Activated CD4-positive, alpha-beta T cell treated with anti-CD3 and anti-CD28 coated beads, Interleukin-2, amount 50 U/mL, for 16 hours (primary cell): Measurements from ENCODE around the gene POLR2M.

ENCODE experiments used
- DNase-seq: peaks from one replicate; pipeline ENCODE4 v3.0.0-alpha.2; 2020

The POLR2M gene

DNA sequence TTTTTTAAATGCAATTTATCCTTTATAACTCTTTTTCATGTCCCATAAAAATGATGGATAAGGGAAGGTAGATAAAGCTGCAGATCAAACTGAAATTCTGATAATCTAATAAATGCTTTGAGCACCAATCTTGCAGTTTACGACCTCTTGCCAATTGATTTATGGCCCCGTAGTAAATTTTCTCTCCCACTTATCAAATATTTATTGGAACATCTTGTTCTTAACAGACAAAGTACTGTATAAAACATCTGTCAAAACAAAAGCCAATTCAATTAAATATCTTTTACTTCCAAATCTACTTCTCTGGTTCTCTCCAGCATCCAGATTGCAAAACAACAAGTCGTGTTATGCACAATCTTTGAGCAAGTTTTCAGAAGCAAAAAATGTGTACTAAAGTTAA is 34.6 kb downstream of the POLR2M start:
- DNase-seq = no peak

DNA sequence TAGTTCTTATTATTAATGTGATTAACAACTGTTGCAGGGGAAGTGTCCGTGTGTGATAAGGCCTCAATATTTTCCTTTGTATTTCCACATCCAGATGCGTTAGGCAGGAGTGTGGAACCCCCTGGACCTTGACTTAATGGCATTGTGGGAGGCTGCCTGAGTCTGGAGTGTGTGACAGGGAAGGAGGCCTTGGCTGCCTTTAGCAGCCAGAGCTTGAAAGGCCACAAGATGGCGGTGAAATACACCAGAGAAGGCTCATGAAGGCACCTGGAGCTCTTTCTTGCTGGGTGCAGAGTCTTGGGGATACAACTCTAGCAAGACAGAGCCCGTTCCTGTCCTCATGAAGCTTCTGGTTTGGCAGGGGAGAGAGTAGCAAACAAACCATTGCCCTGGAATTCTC is 36.9 kb downstream of the POLR2M start:
- DNase-seq = no peak

DNA sequence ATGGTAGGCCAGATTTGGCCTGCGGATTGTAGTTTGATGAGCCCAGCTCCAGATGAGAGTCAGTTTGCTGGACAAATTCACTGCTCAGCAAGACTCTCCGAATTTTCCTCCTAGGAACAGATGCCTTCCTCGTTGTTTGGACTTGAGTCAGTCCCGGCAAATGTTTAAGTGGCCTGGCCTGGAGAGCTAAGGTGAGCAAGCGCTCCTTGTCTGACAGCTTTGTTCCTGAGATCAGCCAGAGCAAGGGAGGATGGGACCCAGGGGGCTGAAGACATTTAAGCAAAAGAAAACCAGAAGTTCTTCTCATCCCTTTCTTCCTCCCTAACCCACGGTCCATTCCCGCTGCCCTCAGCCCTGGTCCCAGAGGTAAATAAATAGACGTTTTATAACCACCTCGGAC is 40.3 kb downstream of the POLR2M start:
- DNase-seq = no peak

DNA sequence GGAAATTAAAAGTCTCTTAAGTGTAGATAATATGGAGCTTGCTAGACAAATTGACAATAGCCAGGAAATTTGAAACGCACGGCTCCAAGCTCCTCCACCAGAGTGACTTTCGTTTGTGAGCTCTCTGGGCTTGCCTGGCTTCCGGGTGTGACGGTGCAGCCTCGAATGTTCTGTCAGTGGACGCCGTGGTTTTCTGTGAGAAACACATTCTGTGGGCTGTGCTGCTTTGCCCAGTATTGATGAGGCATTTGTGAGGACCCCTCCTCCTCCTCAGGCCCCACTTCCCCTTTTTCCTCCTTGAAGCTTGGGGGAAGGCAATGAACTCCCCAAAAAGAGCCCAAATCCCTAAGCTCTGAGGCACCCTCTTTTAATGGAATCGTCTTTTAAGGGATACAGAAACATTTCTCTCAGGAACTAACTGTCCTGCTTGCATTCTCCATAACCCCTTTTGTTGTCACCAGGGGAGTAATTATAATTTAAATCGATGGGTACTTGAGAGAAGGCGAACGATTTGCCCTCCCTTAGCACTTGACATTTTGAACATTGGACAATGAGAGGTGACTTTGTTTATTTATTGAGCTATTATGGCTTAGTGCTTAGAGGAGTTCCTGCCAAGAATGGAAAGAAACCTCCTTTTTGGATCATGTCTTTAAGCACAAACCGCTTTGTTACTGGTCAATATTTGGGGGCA is 40.8 kb downstream of the POLR2M start:
- no peak for DNase-seq

DNA sequence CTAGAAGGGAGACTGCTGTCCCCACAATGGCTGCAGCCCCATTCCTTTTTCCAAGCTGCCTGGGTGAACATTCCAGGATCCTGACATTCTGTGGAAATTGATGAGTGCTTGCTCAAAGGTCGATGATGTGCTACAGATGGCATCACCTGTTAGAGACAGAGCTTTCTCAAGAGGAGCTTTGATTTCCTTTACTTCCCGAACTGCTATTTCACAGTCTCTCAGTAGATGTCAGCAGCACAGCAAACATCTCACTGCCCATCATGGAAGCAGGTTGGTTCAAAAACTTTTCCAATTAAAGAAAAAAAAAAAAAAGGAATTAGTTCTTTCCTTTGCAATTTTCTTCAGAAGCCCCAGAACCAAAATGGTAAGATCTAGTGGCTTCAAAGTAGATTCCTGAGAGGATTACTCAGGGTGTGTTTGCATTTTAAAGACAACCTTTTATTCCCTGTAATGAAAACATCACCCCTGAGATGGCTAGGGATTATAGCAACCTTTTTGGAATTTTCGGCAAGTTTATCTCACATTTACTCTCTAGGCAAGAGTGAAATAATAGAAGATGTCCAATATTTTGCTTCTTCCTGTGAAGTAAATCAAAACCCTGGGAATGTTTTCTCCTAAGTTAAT is 44.8 kb downstream of the POLR2M start:
- peak; percentile 6 for DNase-seq

DNA sequence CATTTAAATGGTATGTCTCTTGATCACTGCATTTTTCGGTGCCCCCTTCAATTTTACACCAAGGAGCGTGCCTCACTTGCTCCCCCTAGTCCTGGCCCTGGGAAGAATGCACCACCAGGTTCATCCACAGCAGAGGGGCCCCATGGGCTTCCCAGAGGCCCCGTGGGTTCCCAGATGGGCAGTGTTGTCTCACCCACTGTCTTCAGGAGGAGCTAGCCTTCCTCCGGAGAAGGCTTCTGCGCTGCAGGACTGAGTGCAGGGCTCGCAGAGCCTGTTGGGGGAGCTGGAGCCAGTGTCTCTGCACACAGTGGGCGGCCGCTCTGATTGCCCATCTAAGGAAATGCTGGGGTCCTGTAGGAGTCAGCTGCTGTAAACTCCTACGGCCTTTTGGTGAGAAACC is 45.9 kb downstream of the POLR2M start:
- no peak for DNase-seq

DNA sequence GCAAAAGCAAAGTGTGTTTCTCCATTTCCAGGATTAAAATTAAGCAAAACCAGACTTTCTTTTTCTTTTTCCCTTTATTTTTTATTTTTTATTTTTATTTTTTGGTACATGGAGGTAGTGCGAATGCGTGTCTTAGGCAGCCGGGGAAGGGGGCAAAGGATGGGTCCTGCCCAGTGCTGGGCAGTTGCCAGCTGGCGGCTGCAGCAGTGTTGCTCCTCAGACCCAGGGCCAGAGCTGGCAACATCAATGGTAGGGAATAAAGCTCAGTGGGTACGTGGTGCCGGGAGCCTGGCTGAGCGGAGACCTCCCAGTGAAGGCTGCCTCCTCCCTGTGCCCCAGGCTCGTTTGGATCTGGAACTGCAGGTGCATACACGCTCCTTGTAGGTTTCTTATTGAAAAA is 46.3 kb downstream of the POLR2M start:
- DNase-seq = no peak

DNA sequence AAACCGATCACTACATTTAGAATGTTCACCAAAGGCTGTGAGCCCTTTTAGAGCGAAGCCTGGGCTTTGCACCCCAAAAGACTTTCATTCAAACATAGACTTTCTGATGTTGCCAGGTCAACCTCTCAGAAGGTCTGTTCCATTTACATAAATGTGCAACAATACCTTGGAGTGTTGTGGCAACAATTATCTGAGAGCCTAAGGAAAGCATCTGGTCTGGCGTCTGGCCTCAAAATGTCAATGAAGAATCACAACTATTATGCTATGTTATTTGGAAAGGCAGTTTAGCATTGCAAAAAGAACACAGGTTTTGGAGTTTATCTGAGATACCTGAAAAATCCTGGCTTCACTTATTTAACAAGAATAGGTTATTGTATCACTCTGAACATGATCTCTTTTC is 50.0 kb downstream of the POLR2M start:
- no peak for DNase-seq

DNA sequence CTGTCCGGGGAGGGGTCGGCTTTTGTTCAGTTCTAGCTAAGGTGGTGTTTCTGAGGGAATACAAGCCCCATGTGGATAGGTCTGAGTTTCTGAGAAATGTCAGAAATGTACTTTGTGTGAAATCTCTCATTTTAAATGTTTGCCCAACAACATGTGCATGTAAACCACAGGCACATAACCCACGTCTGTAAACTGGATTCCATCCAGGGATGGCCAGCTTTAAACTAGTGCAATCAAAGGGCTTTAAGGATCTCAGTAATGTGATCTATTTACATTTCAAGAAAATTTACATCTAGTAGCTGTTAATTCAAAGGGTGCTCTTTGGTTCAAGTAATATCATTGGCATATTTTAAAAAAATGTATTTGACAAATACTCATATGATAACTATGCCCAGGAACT is 52.0 kb downstream of the POLR2M start:
- DNase-seq = no peak

DNA sequence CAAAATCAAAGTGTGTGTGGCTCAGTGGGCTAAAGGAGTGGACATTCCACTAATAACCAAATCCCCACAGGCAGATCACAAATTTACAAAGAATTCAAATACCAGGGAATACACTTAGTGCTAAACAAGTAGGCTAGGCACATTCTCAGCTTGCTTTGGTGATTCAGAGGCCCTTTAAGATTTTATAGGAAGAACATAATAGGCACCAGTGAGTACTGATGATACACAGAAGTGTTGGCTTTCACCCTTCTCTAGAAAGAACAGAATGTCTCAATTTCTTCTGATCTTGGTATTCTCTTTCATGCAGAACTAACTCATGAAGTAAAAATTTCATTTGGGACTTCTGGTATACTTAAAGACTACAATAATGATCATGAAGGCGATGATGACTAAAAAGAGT is 55.0 kb downstream of the POLR2M start:
- no peak for DNase-seq

DNA sequence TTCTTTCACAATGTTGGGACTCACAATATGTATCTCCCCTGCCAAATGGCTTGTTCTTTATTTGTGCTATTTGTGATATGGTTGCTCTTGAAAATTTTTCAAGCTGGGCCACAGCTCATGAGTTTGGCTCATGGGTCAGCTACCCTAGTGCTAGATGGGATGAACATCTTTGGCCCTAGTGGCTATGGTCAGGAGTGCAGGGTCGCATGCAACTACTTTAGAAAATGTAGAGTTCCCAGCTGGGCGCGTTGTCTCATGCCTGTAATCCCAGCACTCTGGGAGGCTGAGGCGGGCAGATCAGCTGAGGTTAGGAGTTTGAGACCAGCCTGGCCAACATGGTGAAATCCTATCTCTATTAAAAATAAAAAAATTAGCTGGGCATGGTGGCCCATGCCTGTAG is 55.8 kb downstream of the POLR2M start:
- no peak for DNase-seq

DNA sequence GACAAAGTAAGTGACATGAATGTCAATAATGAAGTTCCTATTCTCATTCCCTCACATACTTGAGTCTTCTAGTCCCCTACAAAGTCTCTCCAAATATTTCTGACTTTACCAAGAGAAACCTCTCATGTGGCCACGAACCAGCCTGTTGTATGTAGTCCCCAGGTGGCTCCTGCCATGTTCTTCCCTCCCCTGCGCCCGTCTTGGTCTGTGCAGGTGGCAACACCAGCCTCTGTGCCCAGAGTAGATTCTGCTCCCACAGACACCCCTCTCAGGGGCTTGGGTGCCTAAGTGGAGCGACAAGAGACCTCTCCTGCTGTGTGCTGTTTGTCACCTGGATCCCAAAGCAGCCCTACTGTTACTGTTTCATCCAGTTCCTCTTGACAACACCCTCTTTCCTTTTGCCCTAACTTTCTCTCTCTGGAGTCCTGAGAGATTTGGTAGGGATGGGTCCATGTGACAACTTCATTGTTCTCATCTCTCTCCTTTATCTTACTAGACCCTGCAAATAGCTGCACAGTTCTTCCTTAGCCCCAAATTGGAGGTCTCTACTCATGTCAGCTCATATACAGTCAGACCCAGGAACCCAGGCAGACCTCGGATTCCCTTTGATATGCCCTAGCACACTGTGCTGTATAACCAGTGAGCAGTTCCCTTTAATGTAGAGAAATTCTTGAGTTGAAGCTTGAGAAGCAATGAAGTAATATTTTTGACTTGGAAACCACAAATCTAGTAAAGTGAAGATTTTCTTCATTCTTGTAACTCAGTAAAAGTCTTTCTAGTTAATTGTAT is 56.9 kb downstream of the POLR2M start:
- no peak for DNase-seq
